Stimulated activated CD4-positive, alpha-beta T cell treated with anti-CD3 and anti-CD28 coated beads, Interleukin-15, amount 100 ng/mL, for 24 hours (primary cell): ENCODE results near the gene NBL1.

Experiments
- DNase-seq: peaks from one replicate; pipeline ENCODE4 v3.0.0-alpha.2; 2020

The NBL1 gene

GRCh38 chr1:19643602-19644394 is at the start of gene NBL1:
Gene NBL1, plus strand, starts transcription at chr1:19644311. Its CDS starts 10,720 bp downstream, at chr1:19655031.
- DNase-seq, result peak; percentile 78

- no peak for DNase-seq
These were observed 47.9 kb upstream of the NBL1 start for GRCh38 chr1:19596065-19596713.

- DNase-seq, result peak; percentile 98
These were observed 47.2 kb upstream of the NBL1 start for GRCh38 chr1:19596714-19597495.

GRCh38 chr1:19597496-19598309 is 46.4 kb upstream of the NBL1 start:
- no peak for DNase-seq

GRCh38 chr1:19599810-19600209 is 44.3 kb upstream of the NBL1 start:
- DNase-seq, result no peak

GRCh38 chr1:19602486-19602885 is 41.6 kb upstream of the NBL1 start:
- no peak for DNase-seq

- DNase-seq, result no peak
These were observed 38.1 kb upstream of the NBL1 start for GRCh38 chr1:19605967-19606366.

GRCh38 chr1:19606817-19607642 is 37.1 kb upstream of the NBL1 start:
- peak; percentile 48 for DNase-seq

GRCh38 chr1:19608232-19608631 is 35.9 kb upstream of the NBL1 start:
- DNase-seq, result no peak

GRCh38 chr1:19610282-19610981 is 33.7 kb upstream of the NBL1 start:
- DNase-seq, result no peak

GRCh38 chr1:19612530-19612929 is 31.6 kb upstream of the NBL1 start:
- DNase-seq, result no peak

GRCh38 chr1:19613171-19613703 is 30.9 kb upstream of the NBL1 start:
- no peak for DNase-seq

- DNase-seq, result no peak
These were observed 28.7 kb upstream of the NBL1 start for GRCh38 chr1:19615438-19615837.

- no peak for DNase-seq
These were observed 27.6 kb upstream of the NBL1 start for GRCh38 chr1:19616489-19616888.

- no peak for DNase-seq
These were observed 26.7 kb upstream of the NBL1 start for GRCh38 chr1:19617376-19617775.

- DNase-seq, result no peak
These were observed 25.7 kb upstream of the NBL1 start for GRCh38 chr1:19618428-19618827.

- no peak for DNase-seq
These were observed 24.3 kb upstream of the NBL1 start for GRCh38 chr1:19619697-19620384.

GRCh38 chr1:19620786-19621185 is 23.3 kb upstream of the NBL1 start:
- no peak for DNase-seq

GRCh38 chr1:19621274-19621950 is 22.7 kb upstream of the NBL1 start:
- no peak for DNase-seq

- DNase-seq, result no peak
These were observed 21.9 kb upstream of the NBL1 start for GRCh38 chr1:19622204-19622603.
